KMS-11 (cell line): ENCODE measurements around the gene SPATA33.
"Not testable (repeated sequence)": the region's sequence is repeated elsewhere in the genome, so short reads cannot be mapped to it uniquely, and the experiment has no call there.

Experiments
- H2AFZ ChIP-seq: fragments of 200-600 bp; sonication (generic); 2 replicates; pipeline ENCODE4 v1.6.1; 2016; ENCODE audit warnings: antibody characterized with exemption, mixed run types, low read depth
- H3K27ac ChIP-seq: fragments of 200-600 bp; sonication (generic); 2 replicates; pipeline ENCODE4 v1.6.1; 2016; ENCODE audit warnings: mild to moderate bottlenecking, mixed run types
- H3K27me3 ChIP-seq: fragments of 200-600 bp; sonication (generic); 2 replicates; pipeline ENCODE4 v1.6.1; 2017; ENCODE audit warnings: mild to moderate bottlenecking, low read depth, mixed run types, moderate library complexity; ENCODE audit not compliant: insufficient read depth
- H3K36me3 ChIP-seq: fragments of 200-600 bp; sonication (generic); 2 replicates; pipeline ENCODE4 v1.6.1; 2017; ENCODE audit warnings: mild to moderate bottlenecking, mixed run types; ENCODE audit not compliant: insufficient read depth
- H3K4me1 ChIP-seq: fragments of 200-600 bp; sonication (generic); 2 replicates; pipeline ENCODE4 v1.6.1; 2016; ENCODE audit warnings: mild to moderate bottlenecking, low read depth, mixed run types; ENCODE audit not compliant: poor library complexity, severe bottlenecking
- H3K4me2 ChIP-seq: fragments of 200-600 bp; sonication (generic); 2 replicates; pipeline ENCODE4 v1.7.0; 2016; ENCODE audit warnings: mild to moderate bottlenecking, mixed run types
- H3K4me3 ChIP-seq: fragments of 200-600 bp; sonication (generic); IDR thresholded peaks from 2 replicates; pipeline ENCODE4 v1.6.1; 2017; ENCODE audit warnings: low read depth, low read length, mixed read lengths; ENCODE audit not compliant: insufficient read depth
- H3K79me2 ChIP-seq: fragments of 200-600 bp; sonication (generic); 2 replicates; pipeline ENCODE4 v1.6.1; 2016; ENCODE audit warnings: low read depth, mixed run types; ENCODE audit not compliant: insufficient read depth
- H3K9ac ChIP-seq: fragments of 200-600 bp; sonication (generic); 2 replicates; pipeline ENCODE4 v1.6.1; 2016; ENCODE audit warnings: mild to moderate bottlenecking, mixed run types
- H4K20me1 ChIP-seq: fragments of 200-600 bp; sonication (generic); 2 replicates; pipeline ENCODE4 v1.6.1; 2016; ENCODE audit warnings: mild to moderate bottlenecking, mixed run types; ENCODE audit not compliant: insufficient read depth
- CTCF ChIP-seq: fragments of 200-600 bp; sonication (generic); conservative IDR thresholded peaks from 2 replicates; pipeline ENCODE4 v1.6.1; 2017; ENCODE audit warnings: low read depth, mild to moderate bottlenecking, antibody characterized with exemption, low read length, moderate library complexity, mixed read lengths

The SPATA33 gene

GRCh38 chr16:89688395-89688794, 30.8 kb downstream of the SPATA33 start:
- H3K4me3 ChIP-seq = no peak overlapping the region
- H3K27ac ChIP-seq = peak overlapping the region; percentile 86; the same call in 1 of the 2 replicates
- no peaks in the 10 kb centered on the region for H4K20me1 ChIP-seq
- no peaks in the 10 kb centered on the region; the same call in 1 of the 2 replicates for H3K36me3 ChIP-seq
- peaks cover 21% of the 10 kb centered on the region for H3K4me1 ChIP-seq
- peak overlapping the region; percentile 100 for H3K4me2 ChIP-seq
- H3K79me2 ChIP-seq = peaks cover 21% of the 10 kb centered on the region
- no peaks in the 10 kb centered on the region for H3K27me3 ChIP-seq
- TF ChIP-seq CTCF = no peak
- no peak overlapping the region; the same call in 1 of the 2 replicates for H3K9ac ChIP-seq
- H2AFZ ChIP-seq = no peak overlapping the region

DNA sequence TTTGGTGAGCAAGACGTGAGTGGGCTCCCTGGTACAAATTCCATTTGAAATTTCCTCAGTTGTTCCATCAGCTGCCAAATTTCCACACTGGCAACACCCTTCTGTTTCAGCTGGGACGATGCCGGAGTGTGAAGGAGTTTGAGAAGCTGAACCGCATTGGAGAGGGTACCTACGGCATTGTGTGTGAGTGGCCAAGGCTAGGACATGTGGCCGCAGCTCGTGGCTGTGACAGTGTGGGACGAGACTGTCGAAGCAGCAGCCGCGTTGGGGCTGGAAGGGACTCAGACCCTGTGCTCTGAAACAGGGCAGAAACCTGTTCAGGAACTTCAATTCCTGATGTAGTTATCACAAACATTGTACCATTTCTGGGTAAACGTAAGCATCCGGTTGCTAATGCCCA, 31.5 kb downstream of the SPATA33 start:
- Histone ChIP-seq H3K27ac (no peak overlapping the region), H2AFZ (no peak overlapping the region), H3K27me3 (no peaks in the 10 kb centered on the region), H3K9ac (no peak overlapping the region), H3K79me2 (peaks cover 21% of the 10 kb centered on the region), H3K4me3 (no peak overlapping the region), H3K4me1 (peaks cover 21% of the 10 kb centered on the region), H3K36me3 (no peaks in the 10 kb centered on the region; the same call in 1 of the 2 replicates), H3K4me2 (no peak overlapping the region), H4K20me1 (no peaks in the 10 kb centered on the region)
- TF ChIP-seq CTCF = no peak

- H3K36me3 ChIP-seq, H3K27ac ChIP-seq, H2AFZ ChIP-seq, H4K20me1 ChIP-seq, H3K4me2 ChIP-seq, H3K4me3 ChIP-seq, H3K27me3 ChIP-seq, H3K9ac ChIP-seq: not testable (repeated sequence)
- Histone ChIP-seq H3K4me1 (peaks cover 21% of the 10 kb centered on the region), H3K79me2 (peaks cover 21% of the 10 kb centered on the region)
Measured at GRCh38 chr16:89689621-89690020, 32.0 kb downstream of the SPATA33 start.

DNA sequence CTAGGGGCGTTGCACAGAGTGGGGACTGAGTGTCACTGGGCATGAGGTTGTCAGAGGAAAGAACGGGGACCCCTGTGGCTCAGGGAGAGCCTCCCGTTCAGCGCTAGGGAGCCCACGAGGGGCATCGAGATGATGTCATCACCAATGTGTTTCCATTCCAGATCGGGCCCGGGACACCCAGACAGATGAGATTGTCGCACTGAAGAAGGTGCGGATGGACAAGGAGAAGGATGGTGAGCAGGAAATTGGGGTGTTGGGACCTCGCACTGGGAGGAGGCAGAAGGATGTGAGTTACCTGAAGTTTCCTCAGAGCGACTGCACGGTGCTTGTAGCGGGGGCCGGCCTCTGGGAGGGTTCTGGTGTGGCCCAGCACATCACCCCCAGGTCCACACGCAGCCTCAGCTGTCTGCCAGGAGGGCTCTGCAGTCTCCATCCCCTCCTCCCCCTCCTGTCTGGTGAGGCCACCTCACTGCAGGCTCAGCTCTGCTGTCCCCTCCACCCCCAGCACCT, 32.8 kb downstream of the SPATA33 start:
- H3K4me1 ChIP-seq = peaks cover 21% of the 10 kb centered on the region
- TF ChIP-seq CTCF = no peak
- H4K20me1 ChIP-seq = no peaks in the 10 kb centered on the region
- H3K4me3 ChIP-seq = no peak overlapping the region
- no peak overlapping the region for H3K9ac ChIP-seq
- H3K79me2 ChIP-seq = peaks cover 21% of the 10 kb centered on the region
- no peaks in the 10 kb centered on the region; the same call in 1 of the 2 replicates for H3K36me3 ChIP-seq
- no peak overlapping the region for H2AFZ ChIP-seq
- H3K27me3 ChIP-seq = no peaks in the 10 kb centered on the region
- no peak overlapping the region for H3K4me2 ChIP-seq
- no peak overlapping the region for H3K27ac ChIP-seq

DNA sequence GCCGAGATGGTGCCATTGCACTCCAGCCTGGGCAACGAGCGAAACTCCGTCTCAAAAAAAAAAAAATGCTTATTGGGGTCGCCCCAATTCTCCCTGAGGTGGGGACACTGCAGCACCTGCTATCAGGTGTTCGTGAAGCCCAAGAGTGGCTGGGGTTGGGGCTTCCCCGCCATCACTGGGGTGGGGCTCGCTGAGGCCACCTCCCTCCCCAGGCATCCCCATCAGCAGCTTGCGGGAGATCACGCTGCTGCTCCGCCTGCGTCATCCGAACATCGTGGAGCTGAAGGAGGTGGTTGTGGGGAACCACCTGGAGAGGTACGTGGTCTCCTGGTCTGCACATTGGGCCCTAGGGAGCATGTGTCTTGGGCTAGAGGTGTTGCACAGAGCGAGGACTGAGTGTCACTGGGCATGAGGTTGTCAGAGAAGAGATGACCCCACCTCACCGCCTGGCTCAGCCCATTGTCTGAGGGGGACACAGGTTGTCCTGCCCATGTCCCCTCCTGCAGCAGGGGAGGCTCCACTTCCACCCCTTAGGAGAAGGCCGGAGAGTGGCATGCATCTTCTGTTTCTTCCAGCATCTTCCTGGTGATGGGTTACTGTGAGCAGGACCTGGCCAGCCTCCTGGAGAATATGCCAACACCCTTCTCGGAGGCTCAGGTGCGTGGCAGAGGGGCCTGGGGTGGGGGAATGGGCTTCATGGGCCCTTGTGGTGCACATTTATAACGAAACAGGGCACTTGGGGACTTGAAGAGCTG, 33.8 kb downstream of the SPATA33 start:
- Histone ChIP-seq H3K36me3 (no peaks in the 10 kb centered on the region; the same call in 1 of the 2 replicates), H3K79me2 (peaks cover 21% of the 10 kb centered on the region), H3K4me2 (no peak overlapping the region), H4K20me1 (no peaks in the 10 kb centered on the region), H2AFZ (no peak overlapping the region), H3K9ac (no peak overlapping the region), H3K27me3 (no peaks in the 10 kb centered on the region), H3K27ac (no peak overlapping the region), H3K4me3 (no peak overlapping the region), H3K4me1 (peaks cover 31% of the 10 kb centered on the region)
- no peak for TF ChIP-seq CTCF
